ENCODE data around the gene EME2.

Gene EME2

GRCh38 chr16:1780677-1781072 lies 8.1 kb downstream of the EME2 start:
- no peak for ATAC-seq
- TF ChIP-seq ZFP3 (CRISPR knock-in tag; IDR thresholded peaks at IDR 0.05): no peak
- no peak for TF ChIP-seq TCF4 (CRISPR knock-in tag; IDR thresholded peaks at IDR 0.05; ENCODE audit: borderline replicate concordance)
- TF ChIP-seq CREB5 (CRISPR knock-in tag; IDR thresholded peaks at IDR 0.05; ENCODE audit: low read depth): no peak
- no peak for TF ChIP-seq ZNF565 (CRISPR knock-in tag; conservative IDR thresholded peaks at IDR 0.05; ENCODE audit: low read depth)
- TF ChIP-seq RARB (CRISPR knock-in tag; IDR thresholded peaks at IDR 0.05): no peak
- TF ChIP-seq TOX (CRISPR knock-in tag; IDR thresholded peaks at IDR 0.05; ENCODE audit: borderline replicate concordance): no peak
- no peak for TF ChIP-seq PPARA (CRISPR knock-in tag; IDR thresholded peaks at IDR 0.05; ENCODE audit: borderline replicate concordance)
- no peak for TF ChIP-seq ARNTL (CRISPR knock-in tag; IDR thresholded peaks at IDR 0.05; ENCODE audit: borderline replicate concordance, low read depth)
- TF ChIP-seq ESRRG (CRISPR knock-in tag; IDR thresholded peaks at IDR 0.05): no peak
- TF ChIP-seq ZC3H10 (CRISPR knock-in tag; IDR thresholded peaks at IDR 0.05): no peak
- TF ChIP-seq ZNF8 (CRISPR knock-in tag; IDR thresholded peaks at IDR 0.05): no peak
- no peak for TF ChIP-seq POU6F1 (CRISPR knock-in tag; IDR thresholded peaks at IDR 0.05; ENCODE audit: borderline replicate concordance, low read depth)
- no peak for TF ChIP-seq CSRNP3 (CRISPR knock-in tag; IDR thresholded peaks at IDR 0.05)
- no peak for TF ChIP-seq ZNF70 (CRISPR knock-in tag; IDR thresholded peaks at IDR 0.05)
- TF ChIP-seq OSR1 (CRISPR knock-in tag; IDR thresholded peaks at IDR 0.05): no peak
- no peak for TF ChIP-seq ZFP30 (CRISPR knock-in tag; IDR thresholded peaks at IDR 0.05)
- no peak for TF ChIP-seq CSDC2 (CRISPR knock-in tag; IDR thresholded peaks at IDR 0.05)

GRCh38 chr16:1781254-1781653 lies 8.6 kb downstream of the EME2 start:
- no peak for TF ChIP-seq BACH2 (CRISPR knock-in tag; IDR thresholded peaks at IDR 0.05; ENCODE audit: borderline replicate concordance)
- no peak for TF ChIP-seq RARB (CRISPR knock-in tag; IDR thresholded peaks at IDR 0.05)
- TF ChIP-seq TCF4 (CRISPR knock-in tag; IDR thresholded peaks at IDR 0.05; ENCODE audit: borderline replicate concordance): no peak
- no peak for TF ChIP-seq ZNF70 (CRISPR knock-in tag; IDR thresholded peaks at IDR 0.05)
- no peak for TF ChIP-seq ZFP30 (CRISPR knock-in tag; IDR thresholded peaks at IDR 0.05)
- TF ChIP-seq POU6F1 (CRISPR knock-in tag; IDR thresholded peaks at IDR 0.05; ENCODE audit: borderline replicate concordance, low read depth): no peak
- no peak for TF ChIP-seq SNAI2 (CRISPR knock-in tag; IDR thresholded peaks at IDR 0.05)
- no peak for TF ChIP-seq PATZ1 (CRISPR knock-in tag; IDR thresholded peaks at IDR 0.05; ENCODE audit: borderline replicate concordance)
- ATAC-seq: no peak

- ATAC-seq: no peak; the same call in 2 of the 3 replicates
- TF ChIP-seq SNAI2 (CRISPR knock-in tag; IDR thresholded peaks at IDR 0.05): no peak
- TF ChIP-seq OSR1 (CRISPR knock-in tag; IDR thresholded peaks at IDR 0.05): no peak
- no peak for TF ChIP-seq ZNF70 (CRISPR knock-in tag; IDR thresholded peaks at IDR 0.05)
- no peak for TF ChIP-seq CSRNP3 (CRISPR knock-in tag; IDR thresholded peaks at IDR 0.05)
- no peak for TF ChIP-seq TSHZ2 (CRISPR knock-in tag; IDR thresholded peaks at IDR 0.05)
Observed at GRCh38 chr16:1781758-1782407, 9.3 kb downstream of the EME2 start.

All from SK-N-SH treated with all-trans-retinoic acid at 6 μM for 48 hours (cell line).